NCI-H1417 (cell line): Measurements from ENCODE around the gene ETV5.
"Not testable (repeated sequence)": the region's sequence is repeated elsewhere in the genome, so short reads cannot be mapped to it uniquely, and the experiment has no call there.

Experiments used
- DNase-seq, 3 experiments: peaks; one replicate each; lab custom pipeline; 2025; lab: John Stamatoyannopoulos, UW

Gene ETV5

DNA sequence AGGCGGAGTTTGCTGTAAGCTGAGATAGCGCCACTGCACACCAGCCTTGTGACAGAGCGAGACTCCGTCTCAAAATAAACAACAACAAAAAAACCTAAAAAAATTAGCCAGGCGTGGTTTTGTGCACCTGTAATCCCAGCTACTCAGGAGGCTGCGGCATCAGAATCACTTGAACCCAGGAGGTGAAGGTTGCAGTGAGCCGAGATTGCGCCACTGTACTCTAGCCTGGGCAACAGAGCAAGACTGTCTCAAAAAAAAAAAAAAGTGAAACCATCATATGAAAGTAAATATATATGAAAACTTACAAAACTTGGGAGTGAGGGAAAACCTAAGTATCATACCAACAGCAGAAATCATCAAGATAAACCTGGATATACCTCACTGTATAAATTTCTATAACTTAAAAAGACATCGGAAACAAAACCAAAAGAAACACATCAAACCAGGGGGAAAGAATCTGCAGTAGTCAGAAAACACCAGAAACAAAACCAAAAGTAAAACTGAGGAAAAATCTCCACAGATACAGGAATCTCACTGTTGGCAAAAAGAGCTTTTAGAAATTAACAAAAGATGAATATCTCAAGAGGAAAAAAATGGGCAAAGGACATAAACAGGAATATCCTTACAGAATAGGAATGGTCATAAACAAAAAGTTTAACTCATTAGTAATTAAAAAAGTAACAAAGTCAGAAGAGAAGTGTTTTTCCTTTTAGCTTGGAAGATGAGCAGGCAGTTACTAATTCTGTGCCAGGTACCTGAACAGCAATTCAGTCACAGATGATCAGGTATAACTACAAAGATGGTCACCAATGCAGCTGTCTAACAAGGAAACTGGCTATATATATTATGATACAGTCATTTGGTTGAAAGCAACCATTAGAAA lies 41.3 kb downstream of the ETV5 start:
- DNase-seq: no peak

DNA sequence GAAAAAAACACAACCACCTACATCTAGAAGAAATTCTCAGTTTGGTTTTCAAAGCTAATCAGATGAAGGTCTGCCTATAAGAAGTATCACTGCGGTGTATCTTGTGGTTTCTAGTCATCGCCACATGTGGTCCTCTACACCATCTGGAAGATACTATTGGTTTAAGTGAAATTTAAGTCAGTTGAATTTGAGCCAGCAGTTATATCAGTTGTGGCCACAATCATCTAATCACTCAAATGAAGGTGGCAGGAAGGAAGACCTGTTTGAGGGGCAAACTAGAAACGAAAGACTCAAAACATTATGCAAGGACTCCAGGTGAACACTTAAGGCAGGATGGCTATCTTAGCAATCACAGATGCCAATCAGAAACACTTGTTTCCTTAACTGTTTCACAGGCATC lies 48.7 kb downstream of the ETV5 start:
- no peak for DNase-seq

DNA sequence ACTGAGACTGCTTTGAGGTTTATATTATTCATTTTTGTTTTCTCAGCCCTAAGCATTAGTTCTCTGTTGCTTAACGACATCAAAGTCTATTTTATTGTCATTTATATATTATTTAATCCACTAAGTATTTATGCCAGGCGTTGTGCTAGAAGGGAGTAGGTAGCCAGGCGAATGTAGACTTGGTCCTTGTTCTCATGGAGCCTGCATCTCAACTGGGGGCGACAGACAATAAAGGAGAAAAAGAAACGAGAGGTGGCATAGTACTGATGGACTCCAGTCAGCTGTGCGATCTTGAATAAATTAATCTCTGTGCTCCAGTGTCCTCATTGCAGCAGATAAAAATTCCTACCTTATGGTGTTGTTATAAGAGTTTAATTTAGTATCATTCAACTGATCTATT lies 49.7 kb downstream of the ETV5 start:
- DNase-seq: no peak

DNA sequence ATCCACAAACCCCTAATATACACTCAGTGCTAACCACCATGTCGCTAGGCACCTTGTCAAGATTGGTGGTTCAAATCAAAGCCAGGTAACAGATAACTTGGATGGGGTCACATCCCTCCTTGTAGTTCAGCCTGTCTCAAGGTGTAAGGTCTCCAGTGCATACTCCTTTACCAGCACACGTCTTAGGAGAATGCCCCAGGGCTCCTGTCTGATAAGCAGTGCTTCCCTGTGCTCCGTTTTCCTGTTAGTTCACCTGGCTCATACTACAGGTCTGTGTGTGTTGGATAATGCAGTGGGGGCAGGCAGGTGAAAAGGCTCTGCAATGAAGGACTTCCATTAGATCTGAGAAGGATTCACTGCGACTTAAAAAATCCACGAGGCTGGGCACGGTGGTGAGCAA lies 50.7 kb downstream of the ETV5 start:
- DNase-seq: no peak

DNA sequence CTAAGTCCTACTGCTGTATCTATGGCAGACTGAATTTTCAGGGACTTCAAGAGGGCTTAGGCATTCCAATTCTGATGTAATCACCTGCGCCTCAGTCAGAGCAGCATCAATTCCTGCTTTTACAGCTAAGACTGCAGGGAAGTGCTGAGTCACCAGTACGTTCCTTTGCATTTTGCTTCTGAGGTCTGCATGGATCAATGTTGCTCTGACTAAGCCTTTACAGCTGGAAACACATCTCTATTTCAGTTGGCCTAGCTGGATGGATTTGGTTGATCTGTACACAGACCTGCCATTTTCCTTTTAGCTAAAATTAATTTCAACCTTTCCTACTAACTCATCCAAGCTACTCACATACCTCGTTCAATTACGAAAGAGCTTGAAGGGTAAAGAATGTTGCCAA lies 51.3 kb downstream of the ETV5 start:
- DNase-seq: no peak

DNA sequence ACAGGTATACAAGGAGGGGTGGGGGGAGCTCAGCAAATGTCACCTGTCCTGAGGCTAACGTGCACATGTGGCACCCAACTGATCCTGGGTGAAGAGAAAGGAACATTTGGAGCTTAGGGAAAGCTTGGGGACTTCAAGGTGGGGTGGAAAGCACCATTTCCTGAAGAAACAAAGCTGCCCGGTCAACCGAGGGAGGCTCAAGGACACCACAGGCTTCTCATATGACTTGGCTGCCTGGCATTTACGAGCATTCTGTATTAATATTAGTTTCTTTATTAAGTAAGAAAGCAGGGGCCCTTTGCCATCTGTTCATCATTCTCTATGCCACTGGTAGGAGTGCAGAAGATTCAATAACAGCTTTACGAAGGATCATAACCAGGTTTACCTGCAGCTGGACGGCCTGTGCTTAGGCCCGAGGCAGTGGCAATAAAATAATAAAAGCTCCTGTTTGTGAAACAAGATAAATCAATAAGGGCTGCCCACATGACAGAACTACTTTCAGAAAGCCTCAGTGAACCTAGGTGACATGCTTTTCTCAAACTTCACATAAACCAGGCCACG lies 54.0 kb downstream of the ETV5 start:
- DNase-seq: peak in 2 of 3 experiments; percentile 8 to 57

DNA sequence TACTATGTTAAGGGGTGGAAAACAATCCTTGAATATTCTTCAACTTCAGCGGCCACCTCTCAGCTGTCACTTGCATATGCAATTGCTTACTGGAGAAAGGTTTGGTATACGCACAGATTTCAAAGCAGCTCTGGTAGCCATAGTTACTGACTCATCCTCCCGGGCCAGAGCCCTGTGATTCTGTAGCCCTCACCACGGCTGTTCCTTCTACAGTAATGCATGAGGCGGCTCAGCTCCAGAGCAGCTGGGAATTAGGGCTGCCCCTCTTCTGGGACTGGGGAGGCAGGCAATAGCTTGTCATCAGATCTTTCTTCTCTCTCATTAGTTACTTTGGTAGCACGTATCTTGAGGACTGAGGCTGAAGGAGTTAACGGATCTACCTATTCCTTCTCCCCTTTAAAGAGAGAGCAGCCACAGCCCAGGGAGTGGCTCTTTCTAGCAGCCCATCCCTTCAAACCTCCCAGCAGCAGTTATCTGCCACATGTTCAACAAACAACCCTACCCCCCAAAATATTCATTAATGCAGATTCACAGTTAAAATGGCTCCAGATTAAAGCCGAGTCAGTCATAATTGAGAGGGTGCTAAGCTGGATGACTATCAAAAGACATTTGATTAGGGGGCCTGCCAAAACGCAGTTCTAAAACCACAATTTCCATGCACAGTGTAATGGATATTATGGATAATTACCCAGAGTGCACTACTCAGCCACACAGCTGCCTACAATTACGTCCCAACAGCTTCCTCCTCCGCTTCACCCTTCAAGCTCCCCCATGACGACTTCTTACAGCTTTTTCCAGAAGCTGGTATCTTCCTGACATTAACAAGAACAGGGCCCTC lies 54.7 kb downstream of the ETV5 start:
- DNase-seq: peak in 2 of 3 experiments; percentile 27 to 61

DNA sequence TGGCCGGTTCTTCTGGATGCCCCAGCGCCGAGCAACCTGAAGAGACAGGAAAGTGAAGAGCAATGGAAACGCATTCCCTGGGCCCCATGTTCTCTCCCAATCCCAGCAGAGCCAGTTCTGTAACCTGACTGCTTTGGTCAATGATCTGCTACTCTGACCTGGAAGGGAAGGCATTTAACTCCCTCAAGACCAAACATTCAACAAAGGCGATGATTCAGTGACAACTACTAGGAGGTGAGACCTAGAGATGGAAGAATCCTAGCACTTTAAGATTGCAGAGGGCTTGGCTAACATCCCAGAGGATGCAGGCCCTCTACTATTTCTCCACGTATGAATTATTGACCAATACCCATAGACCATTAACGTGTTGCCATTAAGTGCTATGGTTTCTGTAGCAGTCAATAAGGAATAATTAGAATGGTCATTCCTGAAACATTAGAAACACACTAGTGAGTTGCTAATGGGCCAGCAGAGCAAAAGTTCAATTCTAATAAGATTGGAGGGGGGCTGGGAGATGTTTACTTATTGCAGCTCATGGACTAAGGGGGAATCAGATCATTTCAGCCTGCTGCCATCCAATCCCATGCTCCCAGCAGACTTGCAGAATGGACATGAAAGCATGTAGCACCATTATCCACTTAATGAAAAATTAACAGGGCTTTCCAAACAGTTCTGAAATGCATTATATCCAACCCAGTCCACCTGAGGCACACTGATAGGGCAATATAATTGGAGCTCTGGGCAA lies 56.6 kb downstream of the ETV5 start:
- DNase-seq: no peak

DNA sequence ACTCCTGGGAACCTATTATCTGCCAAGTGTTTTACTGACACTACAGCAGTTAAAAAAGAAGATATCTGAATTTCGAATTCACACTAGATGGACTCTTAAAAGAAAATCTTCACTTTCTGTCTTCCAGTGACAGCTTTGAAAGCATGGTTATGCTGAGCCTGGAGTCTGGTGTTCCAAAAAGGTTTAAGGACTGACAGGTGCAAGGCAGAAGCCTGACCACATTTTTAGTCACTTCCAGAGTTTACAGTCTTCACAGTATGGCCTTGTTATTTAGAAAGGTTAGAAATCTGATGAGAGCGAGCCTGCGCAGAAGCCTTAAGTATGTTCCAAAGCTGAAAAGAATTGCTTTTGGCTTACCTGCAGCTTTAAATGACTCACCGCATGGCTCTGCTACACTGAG lies 59.9 kb downstream of the ETV5 start:
- no peak for DNase-seq

DNA sequence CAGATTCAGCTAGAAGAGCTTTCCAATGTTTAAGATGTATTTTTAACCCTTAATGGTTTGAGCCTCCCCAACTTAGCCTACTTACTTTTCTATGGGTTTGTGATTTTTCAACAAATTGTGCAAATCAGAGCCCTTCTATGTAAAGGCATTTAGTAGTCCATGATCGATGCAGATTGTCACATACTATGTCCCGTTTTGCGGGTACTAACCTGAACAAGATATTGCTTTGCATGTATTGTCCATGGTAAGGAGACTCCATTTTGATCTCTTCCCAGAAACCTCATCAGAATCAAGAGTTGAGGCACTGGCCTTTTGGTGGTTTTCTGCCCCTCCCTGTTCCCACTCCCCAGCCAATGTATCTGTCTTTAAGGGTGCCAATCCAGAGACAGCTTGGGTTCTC lies 60.8 kb downstream of the ETV5 start:
- no peak for DNase-seq

DNA sequence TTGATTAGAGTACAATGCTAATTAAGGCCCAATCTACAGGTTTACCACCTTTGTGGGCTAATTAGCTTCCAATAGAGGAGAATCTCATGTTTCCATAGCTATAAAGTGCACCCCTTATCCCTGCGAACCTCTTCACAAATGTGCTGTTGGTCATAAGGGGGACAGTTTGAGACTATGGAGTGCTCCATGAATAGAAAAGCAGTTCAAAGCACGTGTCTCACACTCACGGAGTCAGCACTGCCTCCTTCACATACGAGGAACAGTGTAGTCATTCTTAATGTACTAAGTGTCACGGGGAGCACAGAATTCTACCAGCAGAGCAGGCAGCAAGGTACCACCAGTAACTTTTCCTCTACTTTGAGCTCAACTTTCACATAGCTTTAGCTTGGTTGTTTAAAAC lies 62.1 kb downstream of the ETV5 start:
- DNase-seq: no peak

DNA sequence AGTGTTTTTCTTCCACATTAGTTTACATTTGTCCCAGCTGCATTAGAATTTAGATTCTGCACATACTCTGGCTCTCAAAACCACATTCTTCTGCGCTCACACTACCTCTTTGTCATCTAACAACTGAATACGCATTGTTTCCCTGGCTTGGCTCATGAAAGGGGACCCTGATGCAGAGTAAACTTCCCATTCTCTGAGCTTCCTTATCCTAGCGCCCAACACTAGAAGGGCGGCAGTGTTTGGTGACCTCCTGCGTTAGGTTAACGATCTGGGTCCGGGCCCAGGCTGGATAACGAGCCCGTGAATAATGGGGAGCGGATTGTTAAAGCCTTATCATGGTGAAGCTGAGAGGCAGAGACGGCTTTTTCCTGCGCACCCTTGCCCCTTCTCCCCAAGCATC lies 63.9 kb downstream of the ETV5 start:
- no peak for DNase-seq

DNA sequence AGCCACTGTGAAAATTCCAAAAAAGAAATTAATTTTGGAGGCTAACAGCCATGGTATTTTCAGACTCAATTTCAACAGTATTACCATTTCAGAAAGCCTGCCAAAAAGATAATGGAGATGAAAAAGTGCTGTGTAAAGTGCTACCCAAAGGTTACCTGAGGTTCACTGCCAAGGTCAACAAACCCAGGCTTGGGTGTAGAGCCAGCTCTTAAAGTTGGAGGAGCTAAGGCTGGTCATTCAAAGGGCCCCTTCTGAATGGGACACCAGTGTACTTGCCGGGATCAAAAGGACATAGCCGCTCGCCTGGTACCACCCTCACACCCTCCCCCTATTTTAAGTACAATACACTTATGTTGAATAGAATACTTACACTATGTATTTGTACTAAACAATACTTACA lies 64.5 kb downstream of the ETV5 start:
- DNase-seq: no peak

DNA sequence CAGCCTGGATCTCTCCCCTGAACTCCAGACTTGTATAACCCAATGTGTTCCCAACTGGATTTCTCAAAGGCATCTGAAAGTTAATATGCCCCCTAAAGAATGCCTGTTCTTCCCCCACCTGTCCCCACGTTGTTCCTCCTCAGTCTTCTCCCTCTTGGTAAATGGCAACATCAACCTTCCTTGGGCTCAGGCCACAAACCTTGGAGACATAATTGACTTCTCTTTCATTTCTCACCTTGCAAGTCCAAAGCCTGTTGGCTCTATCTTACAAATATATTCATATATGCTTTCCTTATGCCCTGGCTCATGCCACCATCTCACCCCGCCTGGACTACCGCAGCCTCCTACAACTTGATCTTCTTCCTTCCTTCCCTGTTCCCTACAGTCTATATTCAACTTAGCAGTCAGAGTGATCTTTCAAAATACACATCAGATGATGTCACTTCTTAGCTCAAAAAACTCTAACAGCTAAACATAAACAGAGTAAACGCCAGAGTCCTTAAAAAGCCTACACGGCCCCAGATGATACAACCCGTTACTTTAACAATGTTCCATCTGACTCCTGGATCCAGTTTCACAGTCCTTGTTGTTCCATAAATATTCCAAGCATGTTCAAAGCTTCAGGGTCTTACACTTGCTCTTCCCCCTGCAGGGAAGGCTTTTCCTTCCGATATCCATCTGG lies 66.2 kb downstream of the ETV5 start:
- DNase-seq: no peak

DNA sequence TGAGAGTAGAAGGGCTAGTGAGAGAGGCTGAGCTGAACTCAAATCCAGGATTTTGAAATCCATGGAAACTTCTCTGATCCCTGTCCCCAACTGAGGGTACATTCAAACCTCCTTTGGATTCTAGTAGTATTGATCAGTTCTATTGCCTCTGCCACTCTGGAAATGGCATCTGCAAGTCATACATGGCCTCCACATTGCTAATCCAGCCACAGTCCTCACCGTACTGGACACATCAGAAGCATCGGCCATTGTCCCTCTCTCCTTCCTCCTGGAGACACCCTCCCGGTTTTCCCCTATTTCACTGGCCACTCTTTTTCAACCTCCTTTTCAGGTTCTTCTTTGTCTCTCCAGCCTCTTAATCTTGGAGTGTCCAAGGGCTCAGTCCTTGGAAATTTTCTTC lies 66.9 kb downstream of the ETV5 start:
- no peak for DNase-seq

DNA sequence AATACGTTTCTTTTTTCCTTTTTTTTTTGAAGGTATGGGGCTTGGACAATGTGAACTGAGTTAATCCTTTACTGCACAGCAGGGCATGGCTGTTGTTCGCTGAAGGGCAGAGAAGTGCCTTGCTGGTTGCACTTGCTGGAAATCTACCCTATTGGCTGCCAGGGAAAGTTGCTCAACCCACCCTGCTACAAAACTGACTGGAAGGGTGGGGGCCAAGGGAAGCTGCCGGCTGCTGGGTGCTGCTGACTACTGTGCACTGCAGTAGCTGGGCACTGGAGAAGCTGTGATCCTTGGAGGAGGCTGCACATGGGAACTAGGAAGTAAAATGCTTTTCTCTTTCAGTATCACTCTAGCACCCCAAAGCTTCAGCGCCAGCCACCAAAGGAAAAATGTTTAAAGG lies 70.5 kb downstream of the ETV5 start:
- no peak for DNase-seq

DNA sequence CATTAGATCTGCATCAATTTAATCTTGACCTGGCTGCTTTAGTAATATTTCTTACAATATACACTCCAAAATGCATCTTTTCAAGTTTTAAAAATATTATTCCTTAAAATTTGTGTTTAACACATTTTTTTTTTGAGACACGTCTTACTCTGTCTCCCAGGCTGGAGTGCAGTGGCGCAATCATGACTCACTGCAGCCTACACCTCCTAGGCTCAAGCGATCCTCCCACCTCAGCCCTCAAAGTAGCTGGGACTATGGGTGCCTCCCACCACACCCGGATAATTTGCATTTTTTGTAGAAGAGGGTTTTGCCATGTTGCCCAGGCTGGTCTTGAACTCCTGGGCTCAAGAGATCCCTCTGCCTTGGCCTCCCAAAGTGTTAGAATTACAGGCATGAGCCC lies 73.6 kb downstream of the ETV5 start:
- no peak for DNase-seq

DNA sequence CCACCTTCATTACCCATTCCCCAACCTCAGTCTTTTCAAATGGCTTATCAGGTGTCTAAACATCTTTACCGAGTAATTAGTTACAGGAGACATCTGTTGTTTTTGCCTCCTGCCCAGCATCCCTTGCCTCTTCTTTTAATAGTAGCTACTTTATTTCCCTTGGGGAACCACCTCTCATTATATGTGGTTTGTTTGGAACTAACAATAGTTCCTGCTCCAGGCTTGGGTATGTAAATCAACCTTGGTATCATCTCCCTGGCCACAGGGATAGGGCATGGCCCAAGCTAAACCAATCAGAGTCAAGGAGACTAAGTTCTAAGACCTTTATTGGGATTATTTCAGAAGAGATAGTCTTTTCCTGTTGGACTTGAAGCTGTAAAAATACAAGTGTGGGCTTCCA lies 76.6 kb downstream of the ETV5 start:
- DNase-seq: no peak

DNA sequence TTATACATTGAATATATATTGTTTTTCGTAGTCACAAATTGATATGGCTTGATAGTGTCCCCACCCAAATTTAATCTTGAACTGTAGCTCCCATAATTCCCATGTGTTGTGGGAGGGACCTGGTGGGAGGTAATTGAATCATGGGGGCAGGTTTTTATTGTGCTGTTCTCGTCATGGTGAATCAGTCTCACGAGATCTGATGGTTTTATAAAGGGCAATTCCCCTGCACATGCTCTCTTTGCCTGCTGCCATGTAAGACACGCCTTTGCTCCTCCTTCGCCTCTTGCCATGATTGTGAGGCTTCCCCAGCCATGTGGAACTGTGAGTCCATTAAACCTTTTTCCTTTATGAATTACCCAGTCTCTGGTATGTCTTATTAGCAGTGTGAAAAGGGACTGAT lies 82.9 kb downstream of the ETV5 start:
- not testable (repeated sequence) for DNase-seq

DNA sequence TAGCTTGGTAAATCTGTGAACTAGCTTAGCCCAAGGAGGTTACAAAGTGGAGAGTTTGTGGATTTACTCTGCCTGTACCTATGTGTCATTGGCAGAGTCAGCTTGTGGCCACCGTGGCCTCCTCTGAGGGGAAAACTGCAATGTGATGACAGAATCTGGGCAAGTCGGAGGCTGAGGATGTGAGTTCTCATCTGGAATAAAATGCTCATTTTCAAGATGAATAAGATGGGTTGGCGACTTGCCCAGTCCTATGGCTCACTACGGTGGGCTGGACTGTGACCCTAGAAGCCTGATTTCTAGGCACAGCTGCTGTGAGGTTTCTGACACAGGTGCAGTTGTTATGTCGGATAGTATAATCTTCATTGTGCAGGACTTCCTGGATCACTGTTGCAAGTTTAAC lies 83.7 kb downstream of the ETV5 start:
- DNase-seq: no peak

DNA sequence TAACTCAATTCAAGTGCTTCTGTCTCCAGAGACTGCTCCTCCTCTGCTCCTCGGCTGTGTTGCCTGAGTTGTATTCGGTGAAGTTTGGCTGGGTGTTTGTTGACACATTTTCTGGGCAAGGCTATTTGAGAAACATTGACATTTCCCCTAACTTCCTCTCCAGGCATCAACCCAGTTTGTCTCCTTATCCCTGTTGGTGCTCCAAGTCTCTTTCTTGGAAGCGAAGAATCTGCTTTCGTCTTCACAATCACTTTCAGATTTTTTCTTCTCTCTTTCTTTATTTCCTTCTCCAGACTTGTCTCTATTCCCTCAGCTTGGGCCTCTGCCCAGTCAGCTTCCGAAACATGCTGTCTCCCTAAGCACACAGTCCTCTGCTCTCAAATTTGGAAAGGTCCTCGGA lies 84.7 kb downstream of the ETV5 start:
- DNase-seq: no peak

DNA sequence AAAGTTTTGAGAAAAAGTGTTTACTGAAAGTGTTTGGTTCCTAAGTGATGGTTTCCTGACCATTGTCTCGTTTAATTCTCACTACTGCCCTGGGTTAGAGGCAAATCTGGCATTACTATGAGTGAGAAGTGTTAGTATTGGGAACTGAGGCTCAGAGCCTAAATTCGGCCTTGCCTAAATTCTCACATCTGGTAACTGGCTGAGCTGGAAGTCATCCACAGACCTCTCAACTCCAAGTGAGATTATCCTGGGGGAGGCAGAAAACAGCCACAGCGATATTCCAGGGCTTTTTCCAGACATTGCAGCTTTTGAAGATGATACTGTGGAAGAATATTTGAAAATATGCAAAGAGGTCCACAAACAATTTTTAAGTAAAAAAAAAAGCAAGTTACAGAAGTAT lies 86.0 kb downstream of the ETV5 start:
- no peak for DNase-seq
